Posterior vena cava (tissue), 2 donors: ENCODE data around the gene DPP10. TPM values are rescaled to one million over a fixed set of nuclear protein-coding genes. Genes with fewer than 3 reads are reported as not detected.
"Not testable (repeated sequence)": the region's sequence is repeated elsewhere in the genome, so short reads cannot be mapped to it uniquely, and the experiment has no call there.

Experiments
- DNase-seq: peaks from one replicate; pipeline ENCODE4 v3.0.0-alpha.2; 2020; ENCODE audit warnings: low spot score
- intact Hi-C, 2 donors: fragments of 100-400 bp; cut with DNase I; formaldehyde crosslinking; loops; one replicate each; pipeline versions ENCODE4 v1.14.1 to v1.14.2; 2022 to 2023
- total RNA-seq, 2 donors: library from RNA; stranded (reverse); fragmentation: NEBNext Ultra II Directional; extraction: Animal tissue kit (Norgen Biotek cat#: 25700); gene quantifications; one replicate each; pipeline ENCODE4 v1.2.1, GENCODE V29; 2021
- donor health status: DM: yes; HTN: yes; CAD: no.
- donor health status: DM: yes; HTN: yes; CAD: no.

The DPP10 gene
- total RNA-seq, 2 donors from 2014 or later, result not detected

DNA sequence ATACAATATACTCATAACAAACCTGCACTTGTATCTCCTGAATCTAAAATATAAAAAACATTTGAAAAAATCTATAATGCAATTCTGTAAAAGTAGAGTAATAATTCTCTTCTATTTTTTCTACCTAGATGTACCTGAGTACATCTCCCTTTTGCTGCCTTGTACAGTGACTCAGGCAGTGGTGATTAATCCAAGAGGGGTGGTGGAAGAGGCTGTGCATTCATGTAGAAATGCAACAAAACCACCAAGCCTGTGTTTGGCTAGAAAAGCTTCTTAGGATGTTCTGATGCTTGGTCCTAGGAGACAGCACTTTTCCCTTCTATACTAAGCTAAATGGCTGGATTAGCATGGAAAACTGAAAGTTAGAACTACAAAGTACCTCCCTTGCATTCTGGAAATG, 245.8 kb downstream of the DPP10 start:
- intact Hi-C loops, result no loop called here
- no peak for DNase-seq

DNA sequence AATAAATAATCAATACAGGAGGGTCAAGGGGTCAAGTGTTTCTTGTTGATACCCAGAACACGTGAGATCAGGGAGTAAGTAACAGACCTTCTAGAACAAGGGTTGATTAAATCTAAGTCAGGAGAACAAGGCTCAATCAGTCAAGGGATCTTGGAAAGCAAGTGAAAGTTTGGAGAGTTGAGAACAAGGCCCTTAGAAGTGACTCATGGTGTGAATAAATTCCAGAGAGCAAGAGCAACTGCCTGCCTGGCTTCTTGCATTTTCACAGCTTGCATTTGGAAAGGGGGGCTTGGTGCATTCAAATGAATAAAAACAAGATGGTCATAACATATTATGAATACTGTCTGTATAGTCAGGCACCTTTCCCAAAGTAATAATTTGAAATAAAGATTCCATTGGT, 256.1 kb downstream of the DPP10 start:
- intact Hi-C loops, result no loop called here
- DNase-seq, result no peak

DNA sequence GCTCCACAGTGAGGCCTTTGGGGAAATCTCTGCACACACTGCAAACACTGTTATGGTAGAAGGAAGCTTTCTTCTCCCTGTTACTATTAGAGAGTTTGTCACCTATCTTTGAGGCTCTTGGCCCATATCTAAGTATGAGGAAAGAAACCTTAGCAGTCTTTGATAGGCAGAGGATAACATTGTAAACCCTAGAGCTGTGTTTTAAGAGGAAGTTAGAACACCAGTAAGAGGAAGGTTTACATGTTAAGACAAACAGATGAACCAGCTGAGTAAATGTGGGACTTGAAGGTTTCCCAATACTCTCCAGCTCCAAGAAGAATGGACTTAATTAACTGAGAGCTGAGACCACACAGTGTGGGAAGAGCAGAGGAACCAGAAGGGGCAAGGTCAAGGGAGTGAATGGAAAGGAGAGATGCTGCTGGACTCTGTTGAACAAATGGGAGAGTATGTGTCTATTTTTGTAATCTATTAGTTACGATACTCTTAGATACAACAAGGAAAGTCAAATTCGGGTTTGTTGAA, 257.0 kb downstream of the DPP10 start:
- DNase-seq, result no peak
- intact Hi-C loops, result no loop called here

DNA sequence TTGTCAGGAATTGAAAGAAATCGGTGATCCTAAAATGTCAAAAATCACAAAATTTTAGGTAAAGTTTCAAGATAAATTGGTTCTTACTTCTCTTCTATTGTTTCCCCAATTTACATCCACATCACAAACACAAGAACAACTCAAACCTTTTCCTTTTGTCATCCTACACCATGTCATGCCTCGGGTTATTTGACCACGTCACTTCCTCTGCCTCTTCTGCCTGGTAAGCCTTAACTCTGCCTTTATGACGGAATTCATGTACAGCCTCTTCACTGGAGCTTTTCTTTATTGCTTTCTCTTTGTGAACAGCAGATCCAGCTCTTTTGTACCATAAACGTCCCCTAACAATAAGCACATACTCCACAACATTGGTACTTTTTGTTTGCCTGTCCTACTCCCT, 258.0 kb downstream of the DPP10 start:
- no peak for DNase-seq
- intact Hi-C loops, result no loop called here

DNA sequence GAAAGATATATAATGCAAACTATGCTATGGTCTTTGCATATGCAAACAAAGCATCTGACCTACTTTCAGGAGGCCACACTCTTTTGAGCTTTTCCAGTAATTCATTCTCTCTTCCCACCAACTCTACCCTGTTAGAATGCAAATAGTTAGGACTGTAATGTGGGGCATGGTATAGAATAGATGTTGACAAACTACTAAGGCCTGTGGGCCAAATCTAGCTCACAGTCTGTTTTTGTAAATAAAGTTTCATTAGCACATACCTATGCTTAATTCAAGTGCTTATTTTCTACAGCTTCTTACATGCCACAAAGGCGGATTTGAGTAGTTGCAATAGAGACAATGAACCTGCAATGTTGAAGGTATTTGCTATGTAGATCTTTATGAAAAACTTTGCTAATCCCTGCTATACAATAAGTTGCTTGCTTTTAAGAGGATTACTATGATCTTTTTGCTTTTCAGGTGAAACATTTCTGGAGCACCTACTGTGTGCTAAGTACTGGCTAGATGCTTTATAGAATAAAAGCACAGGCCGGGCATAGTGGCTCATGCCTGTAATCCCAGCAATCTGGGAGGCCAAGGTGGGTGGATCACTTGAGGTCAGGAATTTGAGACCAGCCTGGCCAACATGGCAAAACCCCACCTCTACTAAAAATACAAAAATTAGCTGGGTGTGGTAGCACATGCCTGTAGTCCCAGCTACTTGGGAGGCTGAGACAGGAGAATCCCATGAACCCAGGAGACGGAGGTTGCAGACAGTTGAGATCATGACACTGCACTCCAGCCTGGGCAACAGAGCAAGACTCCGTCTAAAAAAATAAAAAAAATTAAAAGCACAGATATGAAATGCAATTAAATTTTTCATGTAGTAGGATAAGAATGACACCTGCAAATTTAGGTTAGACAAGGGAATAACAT, 267.8 kb downstream of the DPP10 start:
- no peak for DNase-seq
- intact Hi-C loops, result no loop called here

DNA sequence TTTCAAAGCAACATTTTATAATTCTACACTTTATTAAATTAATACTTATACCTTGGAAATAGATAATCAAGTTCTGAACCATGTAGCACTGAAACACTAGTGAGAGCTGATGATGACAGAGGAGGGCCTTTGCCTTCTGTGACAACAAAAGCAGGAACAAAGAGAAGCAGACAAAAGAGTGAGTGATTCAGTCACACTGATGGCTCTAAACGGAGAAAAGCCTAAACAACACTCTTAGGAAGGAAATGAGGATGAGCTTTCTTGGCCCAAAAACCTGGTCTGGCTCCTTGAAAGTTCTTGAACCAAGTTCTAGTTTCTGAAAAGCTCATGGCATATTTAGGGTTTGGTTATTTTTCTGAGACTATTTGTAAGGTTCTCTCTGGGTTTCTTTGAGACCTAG, 271.9 kb downstream of the DPP10 start:
- intact Hi-C loops, result no loop called here
- DNase-seq, result no peak

DNA sequence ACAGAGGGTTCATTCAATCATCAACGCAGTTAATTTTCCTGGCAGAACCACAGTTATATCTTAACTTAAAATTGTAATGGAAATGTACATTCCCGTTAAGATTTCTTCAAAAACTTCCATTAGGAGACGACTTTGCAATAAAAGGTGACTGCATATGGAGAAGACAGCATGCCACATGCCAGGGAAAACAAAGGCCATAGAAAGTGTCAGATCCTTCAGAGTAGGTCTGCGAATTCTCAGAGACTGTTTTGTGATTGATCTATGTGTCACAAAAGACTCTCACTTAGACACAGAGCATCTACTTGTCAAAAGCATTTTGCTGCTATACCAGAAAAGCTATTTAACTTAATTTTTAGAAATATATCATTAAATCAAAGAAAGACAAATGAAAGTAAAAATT, 274.6 kb downstream of the DPP10 start:
- DNase-seq, result no peak
- intact Hi-C loops, result no loop called here

DNA sequence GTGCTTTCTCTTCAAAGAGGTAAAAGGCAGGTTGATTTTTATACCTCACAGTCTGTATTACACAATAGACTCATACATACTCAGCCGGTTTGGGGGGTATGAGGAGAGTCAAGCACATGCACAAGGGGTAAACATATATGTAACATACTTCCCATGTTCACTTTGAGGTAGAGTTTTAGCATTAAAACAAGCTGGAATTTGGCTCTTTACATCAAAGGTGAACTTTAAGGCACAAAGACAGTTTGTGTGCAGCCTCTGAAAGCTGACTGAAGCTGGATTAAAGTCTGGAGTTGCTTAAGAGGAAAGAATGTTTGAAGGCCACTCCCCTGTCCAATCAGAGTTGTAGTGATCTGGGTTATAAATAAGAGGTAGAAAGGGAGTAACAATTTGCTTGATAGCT, 282.0 kb downstream of the DPP10 start:
- DNase-seq, result no peak
- intact Hi-C loops, result no loop called here

DNA sequence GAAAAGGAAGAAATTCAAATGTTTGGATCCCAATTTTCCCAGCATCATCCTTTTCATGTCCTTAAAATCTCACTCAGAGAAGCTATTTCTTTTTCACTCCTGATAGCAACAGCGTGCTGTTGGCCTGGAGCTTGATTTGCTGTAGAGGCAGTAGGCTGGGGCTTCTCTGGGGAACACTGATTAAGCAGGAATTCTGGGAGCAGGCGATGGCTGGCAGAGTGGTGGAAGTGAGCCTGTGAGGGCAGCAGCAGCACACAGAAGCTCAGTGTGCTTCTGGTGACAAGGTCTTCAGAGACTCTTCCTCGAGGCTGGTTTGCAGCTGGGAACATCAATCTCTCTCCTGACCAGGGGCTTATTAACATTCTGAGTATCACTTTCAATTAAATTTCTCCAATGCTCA, 284.6 kb downstream of the DPP10 start:
- intact Hi-C loops, result no loop called here
- no peak for DNase-seq

DNA sequence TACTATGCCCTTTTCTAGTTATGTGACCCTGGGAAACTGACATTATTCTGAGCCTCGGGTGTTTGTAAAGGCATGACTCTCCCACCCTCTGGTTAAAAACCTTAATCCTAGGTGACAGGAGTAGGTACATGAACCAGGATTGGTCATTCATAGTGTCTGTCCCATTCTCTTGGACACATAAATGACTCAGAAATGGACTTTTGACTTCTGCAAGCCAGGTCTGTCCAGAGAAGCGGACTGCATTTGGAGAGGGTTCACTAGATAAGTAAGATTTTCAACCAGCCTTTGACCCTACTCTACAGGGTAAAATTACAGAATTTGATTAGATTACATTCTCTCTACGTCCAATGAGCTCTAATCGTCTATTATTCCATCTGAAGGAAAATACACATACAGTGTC, 285.9 kb downstream of the DPP10 start:
- intact Hi-C loops, result no loop called here
- no peak for DNase-seq

DNA sequence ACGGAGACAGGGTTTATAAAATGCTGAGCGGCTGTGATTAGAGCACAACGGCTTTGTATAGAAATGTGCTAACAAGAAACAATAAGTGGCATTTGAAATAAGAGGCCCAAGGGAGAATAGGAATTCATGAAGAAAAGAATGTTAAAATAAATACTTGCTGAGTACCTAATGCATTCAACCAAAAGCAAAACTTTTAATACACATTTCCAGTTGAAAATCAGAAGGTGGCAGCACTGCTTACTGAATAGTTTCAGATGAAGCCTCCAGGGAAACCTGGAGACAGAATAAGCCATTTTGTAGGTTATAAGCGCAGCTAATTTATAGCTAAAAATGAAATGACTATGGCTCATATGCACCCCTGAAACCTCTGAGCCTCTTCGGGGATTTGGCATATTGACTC, 286.6 kb downstream of the DPP10 start:
- intact Hi-C loops, result no loop called here

DNA sequence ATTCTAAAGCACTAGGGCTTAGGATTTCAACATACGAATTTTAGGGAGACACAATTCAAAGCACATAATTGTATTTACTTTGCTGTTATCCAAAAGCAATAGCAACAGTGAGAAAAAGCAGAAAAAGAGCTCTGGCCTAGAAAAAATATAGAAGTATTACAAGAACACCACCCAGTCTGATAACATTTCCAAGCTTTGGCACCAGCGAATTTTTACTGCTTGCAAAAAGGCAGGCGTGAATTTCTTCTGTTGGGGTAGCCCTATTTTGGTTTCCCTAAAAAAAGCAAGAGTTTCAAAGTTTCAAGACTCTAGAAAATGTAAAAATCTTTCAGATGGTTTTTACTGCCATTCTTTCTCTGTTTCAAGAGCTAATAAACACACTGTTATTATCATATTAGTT, 292.7 kb downstream of the DPP10 start:
- intact Hi-C loops, result no loop called here
- DNase-seq, result no peak

More for the DNA sequence above, 286.6 kb downstream of the DPP10 start:
- no peak for DNase-seq

DNA sequence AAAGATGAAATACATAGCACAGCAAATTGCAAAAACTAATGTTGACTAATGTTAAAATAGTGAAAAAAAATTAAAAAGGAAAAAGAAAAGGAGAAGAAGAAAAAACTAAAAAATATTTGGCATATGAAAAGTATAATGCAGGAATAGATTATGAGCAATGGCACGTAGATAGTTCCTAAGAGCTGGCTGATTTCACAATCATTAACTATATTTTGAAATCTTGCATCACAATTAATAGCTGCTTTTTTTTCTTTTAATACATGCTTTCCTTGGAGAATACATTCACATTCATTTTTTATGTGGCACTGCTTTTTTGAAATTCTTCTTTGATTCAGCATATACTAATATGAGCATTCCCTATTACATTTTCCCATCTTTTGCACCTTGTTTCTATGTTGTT, 299.8 kb downstream of the DPP10 start:
- no peak for DNase-seq
- intact Hi-C loops, result no loop called here

DNA sequence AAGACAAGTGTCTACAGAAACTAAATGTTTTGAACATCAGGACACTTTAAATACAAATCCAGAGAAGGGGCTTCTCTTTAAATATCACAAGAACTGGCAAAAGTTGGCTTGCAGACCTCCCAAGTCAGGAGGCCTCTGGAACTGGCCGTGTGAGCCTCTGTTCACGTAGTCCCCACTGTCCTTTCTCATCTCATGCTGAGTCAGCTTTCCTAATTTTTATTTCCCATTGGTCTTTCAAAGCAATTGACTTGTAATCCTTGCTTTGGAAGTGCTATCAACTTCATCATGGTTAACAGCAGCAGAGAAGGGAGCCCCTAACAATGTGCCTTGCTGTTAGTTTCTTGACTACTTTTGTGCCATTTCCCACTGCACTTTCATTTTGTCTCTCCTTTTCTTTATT, 303.3 kb downstream of the DPP10 start:
- intact Hi-C loops, result no loop called here
- DNase-seq, result no peak

DNA sequence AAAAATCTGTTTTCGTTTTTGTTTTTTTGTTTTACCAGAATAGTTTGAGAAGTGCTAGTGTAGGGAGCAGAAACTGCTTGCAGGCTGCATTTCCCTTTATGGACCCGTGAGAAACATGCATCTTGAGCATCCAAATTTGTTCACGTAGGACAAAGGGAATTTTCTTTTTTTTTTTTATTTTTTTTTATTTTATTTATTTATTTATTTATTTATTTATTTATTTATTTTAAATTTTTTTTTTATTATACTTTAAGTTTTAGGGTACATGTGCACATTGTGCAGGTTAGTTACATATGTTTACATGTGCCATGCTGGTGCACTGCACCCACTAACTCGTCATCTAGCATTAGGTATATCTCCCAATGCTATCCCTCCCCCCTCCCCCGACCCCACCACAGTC, 305.7 kb downstream of the DPP10 start:
- intact Hi-C loops, result not testable (repeated sequence)

DNA sequence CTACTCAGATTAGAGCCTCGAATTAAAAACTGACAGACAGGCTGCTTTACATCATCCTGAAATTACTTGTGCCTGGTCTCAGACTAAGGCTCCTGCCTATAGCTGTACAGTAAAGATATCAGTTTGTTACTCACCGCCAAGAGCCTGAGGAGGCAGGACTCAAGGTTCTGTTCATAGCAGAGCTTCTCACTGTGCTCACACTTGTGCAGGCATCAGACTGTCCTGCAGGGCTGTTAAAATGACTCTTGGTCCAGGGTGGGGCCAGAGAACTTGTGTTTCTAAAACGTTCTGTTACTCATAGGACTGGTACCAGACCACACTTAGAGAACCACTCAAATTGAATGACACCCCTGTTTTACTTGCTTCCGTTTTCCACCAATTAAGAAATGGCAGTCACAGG, 310.0 kb downstream of the DPP10 start:
- intact Hi-C loops, result no loop called here
- DNase-seq, result no peak

More for the DNA sequence above, 305.7 kb downstream of the DPP10 start:
- DNase-seq, result not testable (repeated sequence)

DNA sequence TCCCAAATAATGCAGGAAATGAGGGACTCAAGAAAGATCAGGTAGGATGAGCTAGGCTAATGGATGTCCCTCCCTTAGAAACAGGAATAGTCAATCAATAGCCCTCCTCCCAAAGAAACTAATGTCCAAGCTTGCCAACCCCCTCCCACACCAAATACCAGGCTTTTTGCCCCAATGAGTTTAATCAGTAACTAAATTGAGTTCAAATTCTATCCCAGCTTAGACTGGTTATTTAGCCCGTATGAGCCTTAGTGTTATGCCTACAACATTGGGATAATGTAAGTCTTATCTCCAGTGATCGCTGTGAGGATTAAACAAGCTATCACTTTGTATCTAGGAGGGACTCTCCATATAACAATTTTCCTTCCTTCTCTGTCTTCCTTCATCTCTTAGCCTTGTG, 310.7 kb downstream of the DPP10 start:
- intact Hi-C loops, result no loop called here
- no peak for DNase-seq

DNA sequence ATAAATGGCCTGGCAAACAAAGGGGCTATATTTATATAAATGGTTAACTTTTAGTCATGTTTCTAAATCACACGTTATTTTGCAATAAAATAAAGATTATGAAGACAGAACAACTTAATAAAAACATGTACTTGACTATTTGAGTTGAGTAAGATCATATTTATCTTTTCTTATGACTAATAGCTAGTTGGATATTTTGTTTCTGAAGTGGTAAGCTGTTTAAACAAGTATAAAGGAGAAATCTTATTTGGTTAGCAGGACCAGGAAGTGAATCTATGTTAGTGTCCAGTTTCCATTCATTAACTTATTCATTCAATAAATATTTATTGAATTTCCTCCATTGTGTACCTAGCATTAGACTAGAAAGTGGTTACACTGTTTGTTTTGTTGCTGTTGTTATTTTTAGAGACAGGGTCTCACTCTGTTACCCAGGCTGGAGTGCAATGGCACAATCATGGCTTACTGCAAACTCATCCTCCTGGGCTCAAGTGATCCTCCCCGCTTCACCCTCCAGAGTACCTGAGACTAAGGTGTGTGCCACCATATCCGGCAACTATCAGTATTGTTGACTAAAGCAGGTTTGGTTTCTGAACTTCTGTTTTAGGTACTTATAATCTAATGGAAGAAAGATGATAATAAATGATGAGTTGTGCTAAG, 312.6 kb downstream of the DPP10 start:
- intact Hi-C loops, result no loop called here
- DNase-seq, result no peak

DNA sequence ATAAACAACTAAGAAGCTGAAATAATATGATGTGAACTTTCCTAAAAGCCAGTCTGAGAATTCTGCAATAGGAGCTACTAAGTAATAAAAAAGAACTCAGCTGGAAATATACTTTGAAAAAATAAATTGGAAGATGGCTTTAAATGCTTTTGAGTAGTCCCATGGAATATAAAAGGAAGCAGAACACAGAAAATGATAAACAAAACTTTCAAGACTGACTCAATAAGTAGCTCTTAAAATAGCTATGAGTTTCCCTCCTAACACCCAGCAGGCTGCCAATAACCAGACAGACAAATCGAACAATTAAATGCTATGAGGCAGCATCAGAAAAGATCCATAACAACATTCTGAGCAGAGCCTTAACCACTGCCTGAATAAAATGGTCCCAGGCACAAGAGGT, 319.9 kb downstream of the DPP10 start:
- intact Hi-C loops, result no loop called here
- DNase-seq, result no peak

DNA sequence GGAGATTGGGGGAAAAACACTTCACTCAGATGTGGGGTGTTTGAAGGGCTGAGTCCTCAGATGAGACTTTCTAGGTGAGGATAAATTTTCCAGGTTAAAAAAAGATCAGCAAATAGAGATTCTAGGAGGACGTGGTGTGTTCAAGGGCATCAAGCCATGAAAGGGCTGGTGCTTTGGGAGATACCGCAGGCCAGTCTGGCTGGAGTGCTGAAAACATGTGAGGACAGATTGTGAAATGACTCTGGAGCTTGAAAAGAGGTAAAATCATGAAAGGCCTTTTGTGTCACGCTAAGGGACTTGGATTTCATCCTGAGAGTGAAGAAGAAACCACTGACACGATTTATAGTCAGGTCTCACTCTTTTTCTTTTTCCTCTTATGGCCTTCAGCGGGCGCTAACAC, 320.5 kb downstream of the DPP10 start:
- DNase-seq, result no peak
- intact Hi-C loops, result no loop called here

DNA sequence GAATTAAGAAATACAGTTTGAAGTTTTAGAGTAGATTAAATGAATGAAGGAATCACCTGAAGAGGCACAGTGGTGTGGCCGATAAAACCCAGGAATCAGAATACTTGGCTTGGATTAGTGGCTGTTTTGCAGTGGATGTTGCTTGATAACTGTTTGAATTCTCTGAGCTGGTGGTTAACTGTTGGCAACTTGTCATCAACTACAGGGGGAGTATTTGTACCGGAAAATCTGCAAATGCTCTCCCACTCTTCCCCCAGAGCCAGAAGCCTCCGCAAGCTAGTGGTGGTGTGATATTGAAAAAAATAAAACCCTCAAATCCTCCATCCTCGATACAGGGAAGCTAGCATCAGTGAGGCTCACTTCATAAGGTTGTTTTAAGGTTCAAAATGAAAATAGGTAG, 326.7 kb downstream of the DPP10 start:
- DNase-seq, result no peak
- intact Hi-C loops, result no loop called here
